NCI-H345 treated with DMSO at 0.1 percent for 48 hours (cell line): ENCODE measurements around the gene ZBTB46.
"Not testable (repeated sequence)": the region's sequence is repeated elsewhere in the genome, so short reads cannot be mapped to it uniquely, and the experiment has no call there.

Source experiments
- DNase-seq: peaks from one replicate; lab custom pipeline; 2025; ENCODE audit not compliant: unreplicated experiment; lab: John Stamatoyannopoulos, UW

Gene ZBTB46

DNA sequence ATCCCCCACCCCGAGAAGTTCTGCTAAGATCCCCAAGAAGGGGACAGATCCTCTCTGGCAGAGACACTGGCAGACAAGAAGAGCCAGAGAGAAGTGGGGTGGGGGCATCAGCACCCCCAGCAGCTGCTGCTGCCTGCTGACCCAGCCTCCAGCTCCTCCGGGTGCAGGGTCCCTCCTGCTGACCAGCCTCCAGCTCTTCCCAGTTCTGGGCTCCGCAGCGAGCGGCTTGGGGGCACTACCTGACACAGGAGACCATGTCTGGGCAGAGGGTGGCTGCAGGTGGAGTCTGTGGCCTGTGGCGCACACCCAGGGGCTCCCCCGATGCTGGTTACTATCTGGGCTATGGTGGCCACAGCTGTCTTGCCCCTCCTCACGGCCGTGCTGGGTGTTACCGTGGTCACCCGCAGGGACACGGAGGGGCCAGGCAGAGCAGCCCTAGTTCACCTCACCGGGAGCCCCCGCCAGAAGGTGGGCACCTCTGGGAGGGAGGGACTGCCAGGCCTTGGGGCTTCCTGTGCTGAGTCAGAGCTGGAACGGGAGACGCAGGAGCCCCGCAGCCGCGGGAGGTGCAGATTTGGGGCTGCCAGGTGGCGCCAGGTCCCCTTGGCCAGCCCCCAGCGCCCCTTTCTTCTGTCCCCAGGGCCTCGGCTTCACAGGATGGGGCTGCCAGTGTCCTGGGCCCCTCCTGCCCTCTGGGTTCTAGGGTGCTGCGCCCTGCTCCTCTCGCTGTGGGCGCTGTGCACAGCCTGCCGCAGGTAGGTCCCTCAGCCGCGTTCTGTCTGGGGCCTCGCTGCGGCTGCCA, 94.0 kb downstream of the ZBTB46 start:
- no peak for DNase-seq

DNA sequence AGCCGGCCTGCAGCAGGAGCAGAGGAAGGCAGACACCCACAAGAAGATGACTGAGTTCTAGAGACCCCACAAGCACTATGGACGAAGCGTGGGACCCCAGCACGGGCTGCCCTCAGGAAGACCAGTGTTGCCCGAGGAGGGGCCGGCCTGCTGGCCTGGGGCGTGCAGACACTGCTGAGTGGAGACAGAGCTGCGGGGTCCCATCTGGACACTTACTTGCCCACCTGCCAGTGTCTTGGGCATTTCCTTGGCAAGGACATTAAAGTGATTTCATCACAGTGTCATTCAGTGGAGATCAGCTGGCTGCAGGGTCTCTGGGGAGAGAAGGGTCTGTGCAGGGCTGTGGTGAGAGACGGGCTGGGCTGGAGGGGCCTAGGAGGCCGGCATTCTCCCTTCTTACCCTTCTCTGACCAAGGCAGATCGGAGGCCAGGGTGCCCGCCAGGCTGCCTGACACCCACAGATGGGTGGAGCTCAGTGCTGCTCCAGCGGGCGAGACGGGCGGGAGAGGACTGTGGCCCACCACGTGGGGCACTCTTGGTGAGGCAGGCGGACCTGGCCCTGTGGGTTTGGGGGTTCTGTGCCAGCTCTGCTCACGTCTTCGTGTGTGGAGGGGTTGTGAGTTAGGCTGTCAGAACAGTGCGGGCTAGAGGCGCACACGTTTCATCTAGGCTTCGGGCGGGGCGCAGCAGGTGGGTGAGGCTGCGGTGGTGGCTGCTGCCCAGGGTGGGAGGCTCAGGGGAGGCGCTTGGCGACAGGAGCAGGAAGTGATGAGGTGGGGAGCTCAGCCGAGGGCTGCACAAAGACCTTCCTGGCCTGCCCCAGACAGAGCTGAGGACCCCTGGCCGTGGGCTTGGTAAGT, 95.0 kb downstream of the ZBTB46 start, which contains the start of gene LIME1:
Gene LIME1, plus strand, starts transcription at position 806 of the 860 bp plus-strand sequence. CDS start 886 bp downstream, outside the sequence.
- DNase-seq = no peak

DNA sequence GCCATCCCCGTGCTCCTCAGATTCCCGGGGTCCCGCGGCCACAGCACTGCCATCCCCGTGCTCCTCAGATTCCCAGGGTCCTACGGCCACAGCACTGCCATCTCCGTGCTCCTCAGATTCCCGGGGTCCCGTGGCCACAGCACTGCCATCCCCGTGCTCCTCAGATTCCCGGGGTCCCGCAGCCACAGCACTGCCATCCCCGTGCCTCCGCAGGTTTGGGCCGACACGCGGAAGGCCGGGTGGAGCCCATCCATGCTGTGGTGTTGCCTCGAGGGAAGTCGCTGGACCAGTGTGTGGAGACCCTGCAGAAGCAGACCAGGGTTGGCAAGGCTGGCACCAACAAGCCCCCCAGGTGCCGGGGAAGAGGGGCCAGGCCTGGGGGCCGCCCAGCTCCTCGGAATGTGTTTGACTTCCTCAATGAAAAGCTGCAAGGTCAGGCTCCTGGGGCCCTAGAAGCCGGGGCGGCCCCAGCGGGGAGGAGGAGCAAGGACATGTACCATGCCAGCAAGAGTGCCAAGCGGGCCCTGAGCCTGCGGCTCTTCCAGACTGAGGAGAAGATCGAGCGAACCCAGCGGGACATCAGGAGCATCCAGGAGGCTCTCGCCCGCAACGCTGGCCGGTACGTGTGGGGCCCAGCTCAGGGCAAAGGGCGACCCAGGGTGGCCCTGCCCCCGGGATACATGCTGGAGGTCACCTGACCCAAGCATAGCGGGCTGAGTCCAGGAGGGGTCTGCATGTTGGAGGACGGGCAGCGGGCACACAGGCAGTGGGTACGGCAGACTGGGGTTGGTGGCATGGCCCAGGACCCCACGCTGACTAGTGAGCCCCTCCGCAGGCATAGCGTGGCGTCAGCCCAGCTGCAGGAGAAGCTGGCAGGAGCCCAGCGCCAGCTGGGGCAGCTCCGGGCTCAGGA, 95.9 kb downstream of the ZBTB46 start:
- no peak for DNase-seq

GRCh38 chr20:63734111-63734945, 96.7 kb downstream of the ZBTB46 start:
- DNase-seq = no peak

- DNase-seq = no peak
Measured at GRCh38 chr20:63733579-63734081, 97.4 kb downstream of the ZBTB46 start.

DNA sequence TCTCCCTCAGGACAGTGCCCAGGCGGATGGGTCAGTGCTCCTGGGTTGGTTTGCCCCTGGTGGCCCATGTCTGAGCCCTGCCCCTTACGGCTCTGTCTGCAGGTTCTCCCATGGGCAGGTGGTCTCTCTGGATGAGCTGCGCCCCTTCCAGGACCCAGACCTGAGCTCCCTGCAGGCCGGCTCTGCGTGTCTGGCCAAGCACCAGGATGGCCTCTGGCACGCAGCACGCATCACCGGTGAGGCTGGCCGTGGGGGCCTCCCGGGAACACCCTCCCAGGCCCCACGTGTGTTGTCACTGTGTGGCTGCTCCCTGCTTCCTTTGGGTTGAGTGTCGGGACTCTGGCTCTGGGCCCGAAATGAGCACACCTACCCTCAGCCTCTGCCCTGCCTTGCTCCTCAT, 97.9 kb downstream of the ZBTB46 start:
- DNase-seq = no peak

GRCh38 chr20:63732118-63733095, 98.7 kb downstream of the ZBTB46 start:
- no peak for DNase-seq

GRCh38 chr20:63731410-63731809, 99.7 kb downstream of the ZBTB46 start:
- no peak for DNase-seq

GRCh38 chr20:63730189-63730733, 100.8 kb downstream of the ZBTB46 start:
- DNase-seq = not testable (repeated sequence)

- DNase-seq = not testable (repeated sequence)
Measured at GRCh38 chr20:63722967-63723622, 108.0 kb downstream of the ZBTB46 start.

DNA sequence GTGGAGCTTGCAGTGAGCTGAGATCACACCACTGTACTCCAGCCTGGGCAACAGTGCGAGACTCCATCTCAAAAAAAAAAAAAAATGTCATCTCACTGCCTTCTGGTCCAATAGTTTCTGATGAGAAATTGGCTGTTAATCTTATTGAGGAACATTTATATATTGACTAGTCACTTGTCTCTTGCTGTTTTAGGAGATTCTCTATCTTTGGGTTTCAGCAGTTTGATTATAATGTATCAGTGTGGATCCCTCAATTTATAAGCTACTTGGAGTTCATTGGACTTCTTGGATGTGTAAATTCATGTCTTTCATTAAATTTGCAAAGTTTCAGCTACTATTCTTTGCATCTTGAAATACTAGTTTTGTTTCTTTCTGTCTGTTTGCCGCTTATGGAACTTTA, 112.1 kb downstream of the ZBTB46 start:
- DNase-seq = no peak

GRCh38 chr20:63714858-63715257, 116.2 kb downstream of the ZBTB46 start:
- no peak for DNase-seq

DNA sequence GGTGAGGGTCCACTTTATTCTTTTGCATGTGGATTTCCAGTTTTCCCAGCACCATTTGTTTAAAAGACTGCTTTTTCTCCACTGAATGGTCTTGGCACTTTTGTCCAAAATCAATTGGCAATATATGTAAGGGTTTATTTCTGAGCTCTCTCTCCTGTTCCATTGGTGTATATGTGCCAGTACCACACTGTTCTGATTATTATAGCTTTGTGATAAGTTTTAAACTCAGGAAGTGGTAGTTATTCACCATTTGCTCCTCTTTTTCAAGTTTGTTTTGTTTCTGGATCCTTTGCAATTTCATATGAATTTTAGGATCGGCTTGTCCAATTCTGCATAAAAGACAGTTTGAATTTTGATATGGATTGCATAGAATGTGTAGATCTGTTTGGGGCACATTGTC, 118.9 kb downstream of the ZBTB46 start:
- no peak for DNase-seq

- no peak for DNase-seq
Measured at GRCh38 chr20:63711085-63711645, 119.9 kb downstream of the ZBTB46 start.

DNA sequence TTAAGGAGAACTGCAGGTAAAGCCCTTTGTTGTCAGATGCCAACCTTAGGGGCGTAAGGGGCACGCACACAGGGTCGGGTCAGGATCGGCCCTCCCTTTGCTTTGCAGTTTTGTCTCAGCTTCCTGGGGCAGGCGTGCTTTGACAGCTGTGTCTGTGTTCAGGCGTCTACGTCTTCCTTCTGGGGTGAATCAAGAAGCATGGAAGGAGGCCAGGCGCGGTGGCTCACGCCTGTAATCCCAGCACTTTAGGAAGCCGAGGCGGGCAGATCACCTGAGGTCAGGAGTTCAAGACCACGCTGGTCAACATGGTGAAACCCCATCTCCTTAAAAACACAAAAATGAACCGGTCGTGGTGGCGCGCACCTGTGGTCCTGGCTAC, 121.9 kb downstream of the ZBTB46 start:
- DNase-seq = no peak

DNA sequence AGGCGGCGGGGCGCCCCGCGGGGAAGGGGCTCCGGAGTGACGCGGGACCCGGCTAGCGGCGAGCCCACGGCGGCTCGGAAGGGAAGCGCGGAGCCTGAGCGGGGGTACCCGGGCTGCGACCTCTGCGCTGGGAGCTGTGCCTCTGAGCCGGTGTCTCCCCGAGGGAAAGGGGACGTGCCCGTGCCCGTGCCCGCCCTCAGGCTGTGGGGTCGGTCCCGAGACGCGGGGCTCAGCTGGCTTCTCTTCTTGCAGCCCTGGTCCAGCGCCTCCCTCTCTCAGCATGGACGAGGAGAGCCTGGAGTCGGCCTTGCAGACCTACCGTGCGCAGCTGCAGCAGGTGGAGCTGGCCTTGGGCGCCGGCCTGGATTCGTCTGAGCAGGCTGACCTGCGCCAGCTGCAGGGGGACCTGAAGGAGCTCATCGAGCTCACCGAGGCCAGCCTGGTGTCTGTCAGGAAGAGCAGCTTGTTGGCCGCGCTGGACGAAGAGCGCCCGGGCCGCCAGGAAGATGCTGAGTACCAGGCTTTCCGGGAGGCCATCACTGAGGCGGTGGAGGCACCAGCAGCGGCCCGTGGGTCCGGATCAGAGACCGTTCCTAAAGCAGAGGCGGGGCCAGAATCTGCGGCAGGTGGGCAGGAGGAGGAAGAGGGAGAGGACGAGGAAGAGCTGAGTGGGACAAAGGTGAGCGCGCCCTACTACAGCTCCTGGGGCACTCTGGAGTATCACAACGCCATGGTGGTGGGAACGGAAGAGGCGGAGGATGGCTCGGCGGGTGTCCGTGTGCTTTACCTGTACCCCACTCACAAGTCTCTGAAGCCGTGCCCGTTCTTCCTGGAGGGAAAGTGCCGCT, 122.5 kb downstream of the ZBTB46 start:
- no peak for DNase-seq
